ENCODE data around the gene SPTLC3.

The SPTLC3 gene

DNA sequence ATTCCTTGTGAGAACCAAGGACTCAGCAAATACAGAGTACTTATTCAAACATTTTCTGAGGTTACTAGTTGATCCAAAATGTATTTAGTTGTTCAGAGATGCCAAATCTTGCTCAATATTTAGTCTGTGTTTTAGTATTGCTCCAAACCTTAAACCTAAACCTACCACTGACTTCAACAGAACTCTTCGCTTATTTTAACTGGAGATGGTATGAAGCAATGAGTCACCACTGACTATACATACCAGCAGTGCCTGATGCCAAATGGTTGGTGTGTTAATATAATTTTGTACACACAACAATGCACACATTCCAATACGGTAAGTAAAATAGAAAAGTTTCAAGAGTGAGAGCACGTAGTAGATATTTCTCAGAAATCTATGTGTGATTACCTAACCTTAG lies 1.9 kb upstream of the SPTLC3 start:
- Histone ChIP-seq H2AFZ (no peak overlapping the region), H3K9ac (no peak overlapping the region), H3K4me1 (peaks cover 10% of the 10 kb centered on the region), H3K27me3 (ENCODE audit: control insufficient read depth, insufficient read depth, low read length) (no peaks in the 10 kb centered on the region), H3K4me3 (ENCODE audit: low read depth, low read length) (no peak overlapping the region), H3K9me3 (ENCODE audit: control insufficient read depth, low read length) (no peaks in the 10 kb centered on the region), H3K79me2 (no peaks in the 10 kb centered on the region), H3K36me3 (ENCODE audit: control insufficient read depth, insufficient read depth, low read length) (no peaks in the 10 kb centered on the region), H3K27ac (no peak overlapping the region), H3K4me2 (ENCODE audit: low read length) (no peak overlapping the region)
- TF ChIP-seq, protein P1, sequence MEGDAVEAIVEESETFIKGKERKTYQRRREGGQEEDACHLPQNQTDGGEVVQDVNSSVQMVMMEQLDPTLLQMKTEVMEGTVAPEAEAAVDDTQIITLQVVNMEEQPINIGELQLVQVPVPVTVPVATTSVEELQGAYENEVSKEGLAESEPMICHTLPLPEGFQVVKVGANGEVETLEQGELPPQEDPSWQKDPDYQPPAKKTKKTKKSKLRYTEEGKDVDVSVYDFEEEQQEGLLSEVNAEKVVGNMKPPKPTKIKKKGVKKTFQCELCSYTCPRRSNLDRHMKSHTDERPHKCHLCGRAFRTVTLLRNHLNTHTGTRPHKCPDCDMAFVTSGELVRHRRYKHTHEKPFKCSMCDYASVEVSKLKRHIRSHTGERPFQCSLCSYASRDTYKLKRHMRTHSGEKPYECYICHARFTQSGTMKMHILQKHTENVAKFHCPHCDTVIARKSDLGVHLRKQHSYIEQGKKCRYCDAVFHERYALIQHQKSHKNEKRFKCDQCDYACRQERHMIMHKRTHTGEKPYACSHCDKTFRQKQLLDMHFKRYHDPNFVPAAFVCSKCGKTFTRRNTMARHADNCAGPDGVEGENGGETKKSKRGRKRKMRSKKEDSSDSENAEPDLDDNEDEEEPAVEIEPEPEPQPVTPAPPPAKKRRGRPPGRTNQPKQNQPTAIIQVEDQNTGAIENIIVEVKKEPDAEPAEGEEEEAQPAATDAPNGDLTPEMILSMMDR (IDR thresholded peaks at IDR 0.05) = no peak

DNA sequence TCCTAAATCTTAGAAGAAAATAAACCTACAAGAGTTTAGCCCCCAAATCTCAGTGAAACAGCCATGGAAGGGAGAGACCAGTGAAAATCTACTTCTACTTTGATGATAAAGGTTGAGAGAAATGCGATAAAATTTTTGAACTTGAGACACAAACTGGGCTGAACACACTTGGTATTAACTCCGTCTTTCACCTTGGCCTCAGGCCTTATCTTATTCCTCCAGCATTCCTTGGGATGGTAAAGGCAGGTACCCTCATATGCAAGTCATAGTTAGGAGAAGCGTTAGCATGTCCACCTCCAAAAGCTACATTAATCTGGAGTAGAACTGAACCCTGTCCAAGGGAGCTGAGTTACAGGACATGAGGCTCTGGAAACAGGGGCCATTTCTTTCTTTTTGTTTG lies 1.2 kb upstream of the SPTLC3 start:
- Histone ChIP-seq H3K36me3 (ENCODE audit: control insufficient read depth, insufficient read depth, low read length) (no peaks in the 10 kb centered on the region), H3K4me2 (ENCODE audit: low read length) (no peak overlapping the region), H3K9ac (no peak overlapping the region), H3K9me3 (ENCODE audit: control insufficient read depth, low read length) (no peaks in the 10 kb centered on the region), H3K79me2 (no peaks in the 10 kb centered on the region), H3K27ac (no peak overlapping the region), H3K4me3 (ENCODE audit: low read depth, low read length) (no peak overlapping the region), H3K4me1 (peaks cover 10% of the 10 kb centered on the region), H3K27me3 (ENCODE audit: control insufficient read depth, insufficient read depth, low read length) (no peaks in the 10 kb centered on the region), H2AFZ (no peak overlapping the region)
- TF ChIP-seq, protein P1 (IDR thresholded peaks at IDR 0.05) = no peak

DNA sequence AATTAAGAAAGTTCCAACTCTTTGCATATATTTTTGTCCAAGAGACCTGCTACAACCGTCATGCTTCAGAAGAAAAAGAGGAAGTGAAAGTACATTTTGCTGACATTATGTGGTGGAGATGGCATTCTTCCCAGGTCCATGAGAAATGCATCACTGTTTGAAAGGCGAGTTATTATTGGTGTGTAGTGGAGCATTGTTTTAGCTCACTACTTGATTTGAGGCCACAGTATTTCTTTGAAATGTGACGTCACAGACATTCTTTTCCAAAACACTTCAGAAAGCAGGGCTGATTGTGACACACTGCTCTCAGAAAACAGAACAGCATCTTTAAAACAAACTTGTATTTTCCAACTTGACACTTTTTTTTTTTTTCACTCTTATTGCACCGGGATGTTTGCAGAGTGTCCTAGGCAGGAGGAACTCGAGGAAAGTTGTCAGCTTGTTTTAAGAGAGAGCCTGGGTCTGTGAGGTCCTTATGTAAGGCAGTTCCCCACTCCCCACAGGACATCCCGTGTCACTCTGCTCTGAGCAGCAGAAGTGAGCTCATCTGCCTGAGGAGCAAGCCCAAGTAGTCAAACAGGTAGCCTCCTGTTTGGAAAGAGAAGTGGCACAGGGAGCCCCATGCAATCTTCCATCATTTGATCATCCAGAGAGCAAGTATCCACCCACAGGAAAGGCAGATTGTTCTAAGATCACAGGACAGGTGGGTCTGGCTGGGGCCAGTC lies 1.1 kb downstream of the SPTLC3 start:
- peak overlapping the region; percentile 76 for H3K27ac ChIP-seq
- peak overlapping the region; percentile 72 for H2AFZ ChIP-seq
- peak overlapping the region; percentile 64 for H3K4me2 ChIP-seq (ENCODE audit: low read length)
- peaks cover 10% of the 10 kb centered on the region for H3K4me1 ChIP-seq
- H3K9me3 ChIP-seq (ENCODE audit: control insufficient read depth, low read length) = no peaks in the 10 kb centered on the region
- TF ChIP-seq, protein P1 (IDR thresholded peaks at IDR 0.05) = no peak
- H3K4me3 ChIP-seq (ENCODE audit: low read depth, low read length) = peak overlapping the region; percentile 50
- no peaks in the 10 kb centered on the region for H3K27me3 ChIP-seq (ENCODE audit: control insufficient read depth, insufficient read depth, low read length)
- no peak overlapping the region for H3K9ac ChIP-seq
- no peaks in the 10 kb centered on the region for H3K36me3 ChIP-seq (ENCODE audit: control insufficient read depth, insufficient read depth, low read length)
- H3K79me2 ChIP-seq = no peaks in the 10 kb centered on the region

DNA sequence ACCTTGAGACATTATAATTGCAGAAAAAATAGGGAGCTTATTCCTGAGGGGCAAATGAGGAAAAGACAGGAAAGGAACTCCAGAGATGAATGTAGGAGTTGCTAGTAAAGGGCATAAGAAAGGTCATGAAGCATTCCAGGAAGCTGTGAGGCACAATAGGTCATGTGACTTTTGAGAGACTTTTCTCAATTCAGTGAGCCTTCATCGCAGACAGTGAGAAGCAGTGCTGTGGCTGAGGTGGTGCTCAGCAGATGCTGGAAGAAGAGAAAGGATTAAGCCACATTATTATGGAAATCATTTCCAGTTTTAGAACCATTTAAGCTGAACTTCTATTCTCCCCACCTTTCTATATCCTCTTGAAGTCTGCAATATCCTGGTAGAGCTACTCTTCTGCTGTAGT lies 4.1 kb downstream of the SPTLC3 start:
- Histone ChIP-seq H3K4me3 (ENCODE audit: low read depth, low read length) (no peak overlapping the region), H2AFZ (no peak overlapping the region), H3K9me3 (ENCODE audit: control insufficient read depth, low read length) (no peaks in the 10 kb centered on the region), H3K79me2 (no peaks in the 10 kb centered on the region), H3K36me3 (ENCODE audit: control insufficient read depth, insufficient read depth, low read length) (no peaks in the 10 kb centered on the region), H3K9ac (no peak overlapping the region), H3K4me1 (peaks cover 10% of the 10 kb centered on the region), H3K4me2 (ENCODE audit: low read length) (no peak overlapping the region), H3K27ac (no peak overlapping the region), H3K27me3 (ENCODE audit: control insufficient read depth, insufficient read depth, low read length) (no peaks in the 10 kb centered on the region)
- TF ChIP-seq, protein P1 (IDR thresholded peaks at IDR 0.05) = no peak

DNA sequence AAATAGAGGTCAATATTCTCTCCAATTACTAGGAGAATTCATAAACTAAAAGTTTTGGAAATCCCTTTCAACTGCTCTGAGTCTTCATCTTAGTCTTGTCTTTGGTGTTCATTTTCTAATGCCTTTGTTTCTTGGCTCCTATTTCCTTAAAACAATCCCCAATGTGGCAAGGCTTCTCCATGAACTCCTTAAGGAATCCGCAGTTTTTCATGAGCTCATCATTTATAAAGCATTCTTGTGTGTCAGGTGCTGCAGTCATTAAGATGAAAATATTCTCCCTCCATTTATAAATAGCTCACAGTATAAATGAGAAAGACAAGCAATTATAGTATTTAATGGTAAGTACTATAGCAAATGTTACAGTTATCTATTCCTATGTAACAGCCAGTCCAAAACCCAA lies 4.6 kb downstream of the SPTLC3 start:
- H3K27me3 ChIP-seq (ENCODE audit: control insufficient read depth, insufficient read depth, low read length) = no peaks in the 10 kb centered on the region
- H3K4me3 ChIP-seq (ENCODE audit: low read depth, low read length) = no peak overlapping the region
- no peak overlapping the region for H3K9ac ChIP-seq
- no peaks in the 10 kb centered on the region for H3K36me3 ChIP-seq (ENCODE audit: control insufficient read depth, insufficient read depth, low read length)
- H3K4me2 ChIP-seq (ENCODE audit: low read length) = no peak overlapping the region
- no peak overlapping the region for H2AFZ ChIP-seq
- H3K4me1 ChIP-seq = peaks cover 10% of the 10 kb centered on the region
- H3K9me3 ChIP-seq (ENCODE audit: control insufficient read depth, low read length) = no peaks in the 10 kb centered on the region
- no peaks in the 10 kb centered on the region for H3K79me2 ChIP-seq
- H3K27ac ChIP-seq = no peak overlapping the region
- TF ChIP-seq, protein P1 (IDR thresholded peaks at IDR 0.05) = no peak
